Stimulated activated naive B cell treated with anti-CD40 and anti-IgM and Interleukin-4, amounts not matched to agents 10 μg/mL and 1 μg/mL and 100 μg/mL, for 72 hours (primary cell): Measurements from ENCODE around the gene SLC39A12.
"Not testable (repeated sequence)": the region's sequence is repeated elsewhere in the genome, so short reads cannot be mapped to it uniquely, and the experiment has no call there.

Source experiments
- ATAC-seq, 2 donors: fragments of 150-1000 bp; cut with Tn5 transposase; replicated peaks; 2 replicates each; pipeline ENCODE4 v1.10.0; 2021; ENCODE audit warnings: moderate library complexity in 1 of 2
- DNase-seq: peaks from one replicate; pipeline ENCODE4 v3.0.0; 2021
- H3K27ac Mint-ChIP-seq: one replicate; pipeline ENCODE4 v1.8.0; 2022; ENCODE audit warnings: mild to moderate bottlenecking, mixed read lengths
- H3K27me3 Mint-ChIP-seq, 2 donors: one replicate each; pipeline ENCODE4 v1.8.0; 2022; ENCODE audit warnings: mixed read lengths in 2 of 2
- H3K36me3 Mint-ChIP-seq, 2 donors: one replicate each; pipeline ENCODE4 v1.8.0; 2022; ENCODE audit warnings: mixed read lengths in 2 of 2, mild to moderate bottlenecking in 1 of 2
- H3K4me1 Mint-ChIP-seq, 2 donors: one replicate each; pipeline ENCODE4 v1.8.0; 2022; ENCODE audit warnings: mixed read lengths in 2 of 2, mild to moderate bottlenecking in 1 of 2
- H3K4me3 Mint-ChIP-seq, 2 donors: one replicate each; pipeline ENCODE4 v1.8.0; 2022; ENCODE audit warnings: mild to moderate bottlenecking in 2 of 2, mixed read lengths in 2 of 2, moderate library complexity in 1 of 2
- H3K9me3 Mint-ChIP-seq, 2 donors: one replicate each; pipeline ENCODE4 v1.8.0; 2022; ENCODE audit warnings: mixed read lengths in 2 of 2, mild to moderate bottlenecking in 1 of 2

Gene SLC39A12

DNA sequence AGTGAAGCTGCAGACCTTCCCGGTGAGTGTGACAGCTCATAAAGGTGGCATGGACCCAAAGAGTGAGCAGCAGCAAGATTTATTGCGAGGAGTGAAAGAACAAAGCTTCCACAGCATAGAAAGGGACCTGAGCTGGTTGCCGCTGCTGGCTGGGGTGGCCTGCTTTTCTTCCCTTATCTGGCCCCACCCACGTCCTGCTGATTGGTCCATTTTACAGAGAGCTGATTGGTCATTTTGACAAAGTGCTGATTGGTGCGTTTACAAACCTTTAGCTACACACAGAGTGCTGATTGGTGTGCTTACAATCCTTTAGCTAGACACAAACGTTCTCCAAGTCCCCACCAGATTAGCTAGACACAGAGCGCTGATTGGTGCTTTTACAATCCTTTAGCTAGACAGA lies 1.4 kb upstream of the SLC39A12 start:
- H3K9me3 Mint-ChIP-seq, H3K4me3 Mint-ChIP-seq, H3K27me3 Mint-ChIP-seq: not testable (repeated sequence)

DNA sequence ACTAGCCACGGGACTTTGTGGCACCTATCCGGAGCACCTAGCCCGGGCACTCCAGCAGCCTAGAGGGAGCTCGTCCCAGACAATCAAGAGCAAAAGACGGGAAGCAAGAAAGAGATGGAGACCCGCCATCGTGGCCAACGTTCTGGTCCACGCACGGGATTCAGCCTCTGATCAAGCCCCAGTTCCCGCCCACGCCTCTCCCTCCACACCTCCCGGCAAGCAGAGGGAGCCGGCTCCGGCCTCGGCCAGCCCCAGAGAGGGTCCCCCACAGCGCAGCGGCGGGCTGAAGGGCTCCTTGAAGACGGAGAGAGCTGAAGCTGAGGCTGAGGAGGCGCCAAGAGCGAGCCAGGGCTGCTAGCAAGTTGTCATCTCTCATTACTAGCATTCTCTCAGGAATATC lies 992 bp upstream of the SLC39A12 start:
- DNase-seq (no peak), ATAC-seq (no peak)
- no peak overlapping the region for H3K27ac Mint-ChIP-seq
- H3K4me3 Mint-ChIP-seq, result no peak overlapping the region
- peaks cover 0 to 5% of the 10 kb centered on the region in 2 donors for H3K9me3 Mint-ChIP-seq
- peaks cover 0 to 6% of the 10 kb centered on the region in 2 donors for H3K27me3 Mint-ChIP-seq
- H3K4me1 Mint-ChIP-seq, result no peaks in the 10 kb centered on the region
- no peaks in the 10 kb centered on the region for H3K36me3 Mint-ChIP-seq

More for the DNA sequence above, 1.4 kb upstream of the SLC39A12 start:
- H3K4me1 Mint-ChIP-seq, H3K36me3 Mint-ChIP-seq, DNase-seq, ATAC-seq, H3K27ac Mint-ChIP-seq: not testable (repeated sequence)

DNA sequence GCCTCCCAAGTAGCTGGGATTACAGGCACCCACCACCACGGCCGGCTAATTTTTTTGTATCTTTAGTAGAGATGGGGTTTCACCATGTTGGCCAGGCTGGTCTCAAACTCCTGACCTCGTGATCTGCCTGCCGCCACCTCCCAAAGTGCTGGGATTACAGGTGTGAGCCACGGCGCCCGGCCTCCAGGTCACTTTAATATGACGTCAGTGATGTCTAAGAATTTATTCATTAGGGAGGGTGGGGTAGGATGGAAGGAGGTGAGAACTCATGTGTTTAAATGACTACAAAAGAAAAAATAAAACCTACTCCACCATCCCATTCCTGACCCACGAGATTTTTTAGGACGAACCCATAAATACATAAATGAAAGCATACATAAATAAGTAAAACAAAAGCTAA lies 2.7 kb downstream of the SLC39A12 start:
- not testable (repeated sequence) for H3K9me3 Mint-ChIP-seq, H3K4me1 Mint-ChIP-seq, ATAC-seq, DNase-seq, H3K36me3 Mint-ChIP-seq, H3K27me3 Mint-ChIP-seq, H3K27ac Mint-ChIP-seq, H3K4me3 Mint-ChIP-seq

DNA sequence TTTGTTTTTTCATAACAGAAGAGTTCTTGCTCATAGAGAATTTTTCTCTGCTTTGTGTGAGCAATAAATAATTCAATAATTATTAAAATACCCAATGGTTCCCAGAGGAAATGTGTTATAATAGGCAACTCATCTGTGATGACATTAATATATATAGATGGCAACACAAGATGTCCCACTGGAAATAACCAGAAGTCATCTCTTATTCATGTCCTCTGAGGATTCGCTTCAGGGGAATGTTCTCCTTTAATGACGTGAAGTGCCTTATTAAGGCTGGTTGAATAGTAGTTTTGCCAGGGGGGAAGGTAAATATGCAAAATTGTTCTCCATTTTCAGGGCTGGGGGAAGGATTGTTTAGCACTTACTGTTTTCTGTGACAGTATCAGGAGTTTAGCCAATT lies 3.1 kb downstream of the SLC39A12 start:
- DNase-seq, result no peak
- ATAC-seq, result no peak
- H3K4me3 Mint-ChIP-seq, result no peak overlapping the region
- no peak overlapping the region for H3K27ac Mint-ChIP-seq
- H3K27me3 Mint-ChIP-seq, result peaks cover 6 to 7% of the 10 kb centered on the region in 2 donors
- H3K36me3 Mint-ChIP-seq, result no peaks in the 10 kb centered on the region
- H3K9me3 Mint-ChIP-seq, result peaks cover 0 to 7% of the 10 kb centered on the region in 2 donors
- no peaks in the 10 kb centered on the region for H3K4me1 Mint-ChIP-seq

DNA sequence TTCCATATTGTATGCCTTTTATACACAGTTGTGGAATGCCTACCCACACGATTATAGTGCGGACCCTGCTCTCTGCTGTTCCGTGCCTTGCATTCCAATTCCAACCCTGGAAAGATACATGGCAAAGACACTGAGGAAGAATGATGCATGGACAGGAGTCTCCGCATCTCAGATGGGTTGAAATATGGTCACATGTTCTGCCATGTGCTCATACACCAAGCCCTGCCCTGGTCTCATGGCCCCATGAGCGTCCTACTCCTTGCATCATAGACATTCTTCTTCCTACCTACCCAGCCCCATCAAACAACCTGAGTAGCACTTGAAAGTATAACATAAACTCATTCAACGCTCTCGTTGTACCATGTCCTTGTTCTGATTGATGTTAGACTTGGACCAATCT lies 6.3 kb downstream of the SLC39A12 start:
- peaks cover 4 to 5% of the 10 kb centered on the region in 2 donors for H3K9me3 Mint-ChIP-seq
- H3K27me3 Mint-ChIP-seq, result peaks cover 6 to 11% of the 10 kb centered on the region in 2 donors
- no peaks in the 10 kb centered on the region for H3K36me3 Mint-ChIP-seq
- H3K27ac Mint-ChIP-seq, result no peak overlapping the region
- DNase-seq, result no peak
- no peak for ATAC-seq
- peaks cover 7 to 10% of the 10 kb centered on the region in 2 donors for H3K4me1 Mint-ChIP-seq
- no peak overlapping the region for H3K4me3 Mint-ChIP-seq

DNA sequence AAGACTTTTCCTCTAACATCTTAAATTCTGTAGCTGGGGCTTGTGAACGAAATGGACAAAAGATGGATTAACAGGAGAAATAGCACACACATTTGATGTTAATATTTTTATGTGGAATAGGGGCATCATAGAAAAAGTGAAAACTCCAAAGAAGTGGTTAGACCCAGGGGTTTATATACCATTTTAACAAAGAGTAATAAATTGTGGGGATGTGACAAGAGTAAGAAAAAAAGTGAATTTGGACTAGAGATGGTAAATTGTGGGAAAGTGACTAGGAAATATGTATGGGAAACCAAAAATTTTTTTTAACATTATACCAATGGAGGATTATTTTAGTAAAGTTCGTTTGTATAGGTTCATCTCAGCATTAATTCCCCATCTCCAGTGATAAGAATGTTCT lies 8.2 kb downstream of the SLC39A12 start:
- H3K4me3 Mint-ChIP-seq, result no peak overlapping the region
- peaks cover 6 to 11% of the 10 kb centered on the region in 2 donors for H3K27me3 Mint-ChIP-seq
- ATAC-seq (no peak), DNase-seq (no peak)
- no peaks in the 10 kb centered on the region for H3K36me3 Mint-ChIP-seq
- no peak overlapping the region for H3K27ac Mint-ChIP-seq
- H3K9me3 Mint-ChIP-seq, result peaks cover 4 to 5% of the 10 kb centered on the region in 2 donors
- H3K4me1 Mint-ChIP-seq, result peaks cover 7 to 10% of the 10 kb centered on the region in 2 donors

DNA sequence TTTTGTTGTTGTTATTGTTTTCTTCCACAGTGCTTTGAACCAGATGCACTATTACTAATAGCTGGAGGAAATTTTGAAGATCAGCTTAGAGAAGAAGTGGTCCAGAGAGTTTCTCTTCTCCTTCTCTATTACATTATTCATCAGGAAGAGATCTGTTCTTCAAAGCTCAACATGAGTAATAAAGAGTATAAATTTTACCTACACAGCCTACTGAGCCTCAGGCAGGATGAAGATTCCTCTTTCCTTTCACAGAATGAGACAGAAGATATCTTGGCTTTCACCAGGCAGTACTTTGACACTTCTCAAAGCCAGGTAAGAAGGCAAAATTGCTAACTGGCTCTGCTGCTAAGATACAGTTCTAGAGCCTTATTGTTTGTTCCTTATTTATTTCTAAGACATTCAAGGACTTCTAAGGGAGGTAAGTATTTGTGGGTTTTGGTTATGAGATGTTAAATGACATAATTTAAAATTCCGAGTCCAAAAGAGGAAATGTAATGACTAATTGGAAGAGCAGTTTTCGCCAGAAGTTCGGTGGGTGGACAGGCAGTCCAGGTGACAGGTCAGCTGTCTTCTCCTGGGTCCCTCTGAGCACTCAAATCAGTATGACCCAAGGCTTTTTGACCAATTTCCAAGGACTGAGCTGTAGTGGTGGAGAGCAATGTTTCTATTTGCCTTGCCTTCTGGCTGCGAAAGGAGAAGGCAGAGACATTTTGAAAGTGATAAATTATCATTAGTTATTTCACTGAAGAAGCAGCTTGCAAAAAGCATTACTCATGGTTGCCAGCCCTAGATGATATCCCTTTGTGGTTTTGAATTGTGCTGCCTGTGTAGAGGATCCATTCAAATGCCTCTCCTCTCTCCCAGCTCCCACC lies 10.1 kb downstream of the SLC39A12 start:
- Mint-ChIP-seq H3K36me3 (no peaks in the 10 kb centered on the region), H3K9me3 (peaks cover 4 to 5% of the 10 kb centered on the region in 2 donors), H3K27ac (no peak overlapping the region), H3K4me1 (peaks cover 7 to 10% of the 10 kb centered on the region in 2 donors), H3K4me3 (no peak overlapping the region), H3K27me3 (peaks cover 0 to 5% of the 10 kb centered on the region in 2 donors)
- DNase-seq, result no peak
- peak; percentile 75 to 84 for ATAC-seq

DNA sequence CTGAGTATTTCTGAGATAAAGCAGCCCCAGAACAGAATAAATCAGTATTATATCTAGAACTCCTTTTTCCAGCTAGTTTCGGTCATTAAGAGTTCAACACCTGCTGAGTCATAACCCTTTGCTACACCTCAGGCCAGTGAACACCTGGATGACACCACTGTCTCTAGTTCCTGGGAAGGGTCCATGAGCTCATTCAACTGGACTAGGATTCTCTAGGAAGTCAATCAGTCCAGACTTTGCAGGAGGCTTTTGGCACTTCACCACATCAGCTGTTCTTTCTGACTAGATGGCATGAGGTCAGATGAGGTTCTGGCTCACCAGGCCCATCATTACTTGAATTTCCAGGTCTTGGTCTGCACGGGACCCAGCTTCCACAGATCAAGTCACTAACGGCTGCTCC lies 11.7 kb downstream of the SLC39A12 start:
- peaks cover 4 to 6% of the 10 kb centered on the region in 2 donors for H3K9me3 Mint-ChIP-seq
- ATAC-seq, result no peak
- DNase-seq, result no peak
- peaks cover 0 to 5% of the 10 kb centered on the region in 2 donors for H3K27me3 Mint-ChIP-seq
- no peak overlapping the region for H3K27ac Mint-ChIP-seq
- H3K4me1 Mint-ChIP-seq, result peaks cover 7 to 10% of the 10 kb centered on the region in 2 donors
- no peaks in the 10 kb centered on the region for H3K36me3 Mint-ChIP-seq
- no peak overlapping the region for H3K4me3 Mint-ChIP-seq

DNA sequence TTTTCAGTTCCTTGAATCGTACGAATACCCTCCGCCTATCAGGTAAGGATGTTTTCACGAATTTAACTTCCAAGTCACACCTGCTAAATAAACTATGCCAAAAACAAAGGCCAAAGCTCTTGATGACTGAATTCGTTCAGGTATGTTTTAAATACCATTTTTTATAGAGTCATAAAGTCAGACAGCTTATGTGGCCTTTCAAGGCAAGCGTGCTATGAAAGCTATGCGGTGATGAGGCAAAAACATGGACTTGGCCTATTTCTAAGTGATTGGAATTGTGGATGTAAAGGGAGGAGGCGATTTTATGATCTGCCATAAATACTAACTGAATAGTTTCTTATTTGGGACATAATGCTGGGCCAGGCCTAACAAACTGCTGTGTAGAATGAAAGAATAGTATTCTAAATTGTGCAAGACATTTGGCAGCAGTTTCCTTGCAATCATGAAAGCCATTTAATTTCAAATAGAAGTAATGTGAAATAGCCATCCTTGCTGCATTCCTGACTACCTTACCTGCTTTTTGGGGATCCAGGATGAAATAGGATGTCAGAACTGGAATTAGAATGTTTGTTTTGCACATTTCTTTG lies 14.0 kb downstream of the SLC39A12 start:
- Mint-ChIP-seq H3K4me1 (peaks cover 7 to 10% of the 10 kb centered on the region in 2 donors), H3K27me3 (no peaks in the 10 kb centered on the region), H3K36me3 (no peaks in the 10 kb centered on the region), H3K27ac (no peak overlapping the region), H3K9me3 (peaks cover 14 to 21% of the 10 kb centered on the region in 2 donors), H3K4me3 (no peak overlapping the region)
- ATAC-seq (no peak), DNase-seq (no peak)

DNA sequence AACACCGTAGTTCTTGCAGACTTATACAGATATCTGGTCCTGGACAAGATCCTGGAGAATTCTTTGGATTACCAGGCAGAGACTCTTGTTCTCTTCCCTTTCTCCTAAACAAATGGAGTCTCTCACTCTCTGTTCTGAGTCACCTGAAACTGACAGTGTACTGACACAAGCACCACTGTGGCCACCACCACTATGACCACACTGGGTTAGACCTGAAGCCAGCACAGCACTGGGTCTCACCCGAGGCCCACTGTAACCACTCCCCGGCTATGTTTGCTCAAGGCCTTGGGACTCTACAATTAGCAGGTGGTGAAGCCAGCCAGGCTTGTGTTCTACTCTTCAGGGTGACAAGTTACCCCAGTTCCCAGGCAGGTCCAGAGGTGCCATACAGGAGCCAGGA lies 22.8 kb downstream of the SLC39A12 start:
- Mint-ChIP-seq H3K4me1 (no peaks in the 10 kb centered on the region), H3K9me3 (peaks cover 10 to 16% of the 10 kb centered on the region in 2 donors), H3K27me3 (no peaks in the 10 kb centered on the region), H3K4me3 (no peak overlapping the region), H3K36me3 (no peaks in the 10 kb centered on the region), H3K27ac (no peak overlapping the region)
- ATAC-seq, result no peak
- no peak for DNase-seq

DNA sequence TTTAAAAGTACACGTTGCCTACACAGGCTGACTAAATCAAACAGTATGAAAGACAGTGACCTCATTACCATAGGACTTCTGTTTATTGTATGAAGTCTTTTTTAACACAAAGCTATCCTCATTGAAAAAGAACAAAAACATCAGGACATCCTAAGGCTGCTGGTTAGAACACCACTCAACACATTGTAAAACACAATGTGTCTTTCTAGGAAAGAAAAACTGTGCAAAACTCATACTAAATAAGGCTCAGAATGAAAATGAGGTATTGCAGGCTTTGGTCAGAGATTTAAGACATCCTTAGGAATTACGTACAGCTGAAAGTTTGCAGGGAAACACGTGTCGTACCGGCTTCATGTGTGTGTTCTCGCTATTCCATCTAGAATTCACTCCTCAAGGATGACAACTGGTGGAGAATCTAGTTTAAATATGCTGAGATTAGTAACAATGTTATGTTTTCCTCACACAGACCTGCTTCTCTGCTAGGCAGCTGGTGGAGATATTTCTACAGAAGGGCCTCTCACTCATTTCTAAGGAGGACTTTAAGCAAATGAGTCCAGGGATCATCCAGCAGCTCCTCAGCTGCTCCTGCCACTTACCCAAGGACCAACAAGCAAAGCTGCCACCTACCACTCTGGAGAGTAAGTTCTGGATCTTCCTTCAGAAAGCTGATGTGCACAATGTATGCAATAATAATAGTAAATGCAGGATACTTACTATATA lies 29.3 kb downstream of the SLC39A12 start:
- ATAC-seq, result no peak
- Mint-ChIP-seq H3K4me1 (no peaks in the 10 kb centered on the region), H3K9me3 (no peaks in the 10 kb centered on the region), H3K27me3 (no peaks in the 10 kb centered on the region), H3K36me3 (no peaks in the 10 kb centered on the region), H3K4me3 (no peak overlapping the region), H3K27ac (no peak overlapping the region)
- DNase-seq, result no peak

DNA sequence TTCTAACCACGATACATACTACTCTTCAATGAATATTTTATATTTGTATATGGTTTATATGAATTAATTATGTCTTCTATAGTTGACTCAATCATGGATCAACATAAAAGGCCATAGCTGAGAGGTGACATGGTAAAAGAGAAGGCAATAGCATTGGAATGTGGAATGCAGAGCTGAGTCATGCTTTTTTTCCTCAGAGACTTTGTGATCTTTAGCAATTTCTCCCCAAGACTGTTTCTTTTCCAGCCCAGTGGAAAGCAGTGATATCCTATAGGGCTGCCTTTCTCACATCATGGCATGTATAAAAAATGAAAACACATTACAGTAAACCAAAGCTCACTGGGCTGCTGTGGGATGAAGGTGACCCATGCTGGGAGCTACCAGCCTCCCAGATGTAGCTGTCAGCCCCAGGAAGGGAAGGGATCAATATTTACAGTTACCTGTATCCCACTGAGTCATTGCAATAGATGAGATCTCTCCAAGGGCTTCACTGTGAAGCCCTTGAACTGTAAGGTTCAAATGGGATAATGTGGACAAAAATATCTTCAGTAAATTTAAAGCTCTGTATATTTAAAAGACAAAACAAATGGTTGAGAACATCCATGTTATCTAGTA lies 30.2 kb downstream of the SLC39A12 start:
- DNase-seq (no peak), ATAC-seq (no peak)
- no peak overlapping the region for H3K27ac Mint-ChIP-seq
- H3K36me3 Mint-ChIP-seq, result no peaks in the 10 kb centered on the region
- no peaks in the 10 kb centered on the region for H3K9me3 Mint-ChIP-seq
- H3K27me3 Mint-ChIP-seq, result no peaks in the 10 kb centered on the region
- no peak overlapping the region for H3K4me3 Mint-ChIP-seq
- H3K4me1 Mint-ChIP-seq, result no peaks in the 10 kb centered on the region

DNA sequence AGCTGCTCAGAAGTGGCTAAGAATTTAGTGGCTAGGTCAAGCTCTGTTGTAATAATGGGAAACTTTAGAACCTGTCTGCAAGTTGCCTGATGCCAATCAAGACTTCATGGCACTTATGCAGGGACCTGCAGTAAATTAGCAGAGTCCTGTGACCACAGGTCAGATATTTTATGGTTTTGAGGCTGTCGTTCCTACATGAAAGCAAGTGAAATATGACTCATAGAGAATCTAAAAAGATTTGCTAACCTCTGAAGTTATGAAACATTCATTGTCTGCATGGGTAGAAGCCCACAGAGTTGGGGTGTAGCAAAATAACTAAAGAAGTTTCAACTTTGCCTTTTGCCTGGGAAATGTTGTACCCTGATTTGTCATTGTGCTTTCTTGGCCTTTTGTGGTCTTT lies 32.3 kb downstream of the SLC39A12 start:
- H3K4me1 Mint-ChIP-seq, result peaks cover 7 to 17% of the 10 kb centered on the region in 2 donors
- ATAC-seq (peak; percentile 80 to 88), DNase-seq (no peak)
- no peaks in the 10 kb centered on the region for H3K27me3 Mint-ChIP-seq
- H3K27ac Mint-ChIP-seq, result no peak overlapping the region
- H3K4me3 Mint-ChIP-seq, result no peak overlapping the region
- peaks cover 3 to 9% of the 10 kb centered on the region in 2 donors for H3K9me3 Mint-ChIP-seq
- H3K36me3 Mint-ChIP-seq, result peaks cover 0 to 2% of the 10 kb centered on the region in 2 donors

DNA sequence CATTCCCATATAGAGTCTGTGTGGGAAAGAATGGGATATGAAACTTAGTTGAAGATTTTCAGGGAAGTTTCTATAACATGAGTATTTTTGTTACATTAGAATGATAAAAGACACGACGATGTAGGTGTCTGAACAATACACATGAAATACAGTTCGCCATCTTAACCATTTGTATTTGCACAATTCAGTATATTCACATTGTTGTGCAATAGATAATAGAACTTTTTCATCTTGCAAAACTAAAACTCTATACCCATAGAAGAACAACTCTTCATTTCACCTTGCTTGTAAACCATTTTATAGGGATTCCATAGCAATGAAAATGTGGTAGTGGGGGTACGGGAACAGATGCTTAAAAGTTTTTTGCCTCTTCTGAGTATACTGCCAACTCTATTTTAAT lies 32.8 kb downstream of the SLC39A12 start:
- no peak overlapping the region for H3K27ac Mint-ChIP-seq
- peaks cover 3 to 9% of the 10 kb centered on the region in 2 donors for H3K9me3 Mint-ChIP-seq
- DNase-seq (no peak), ATAC-seq (no peak)
- no peak overlapping the region for H3K4me3 Mint-ChIP-seq
- H3K27me3 Mint-ChIP-seq, result no peaks in the 10 kb centered on the region
- peaks cover 0 to 2% of the 10 kb centered on the region in 2 donors for H3K36me3 Mint-ChIP-seq
- H3K4me1 Mint-ChIP-seq, result peaks cover 10 to 22% of the 10 kb centered on the region in 2 donors
